ENCODE results near the gene GALC. TPM values are rescaled to one million over a fixed set of nuclear protein-coding genes. Genes with fewer than 3 reads are reported as not detected.

The GALC gene
- total and polyA plus RNA-seq, 9 of the 15 experiments (the other 6 are each of a cell fraction or from before 2014, with no cell fraction given), result 1.6 to 15.0 (median 7.3) TPM

GRCh38 chr14:87935886-87936285, 57.1 kb downstream of the GALC start:
- Histone ChIP-seq H3K9me3 (replicated peaks; ENCODE audit: control insufficient read depth, insufficient read depth, low read depth, low read length) (no peaks in the 10 kb centered on the region), H3K36me3 (ENCODE audit: control insufficient read depth, insufficient read depth, low read length) (0 out of 3 replicates have a peak, but pooled peaks cover 4% of the 10 kb centered on the region), H3K9ac (ENCODE audit: insufficient read depth in 1 of 2, low read depth in 2 of 2, low read length in 2 of 2) (no peak overlapping the region), H3K9me1 (ENCODE audit: control insufficient read depth, insufficient read depth, low read length) (no peaks in the 10 kb centered on the region), H3K4me3 (no peak overlapping the region), H3K4me2 (ENCODE audit: insufficient read depth, low read length) (no peak overlapping the region), H3K27me3 (ENCODE audit: control insufficient read depth in 2 of 2, insufficient read depth in 2 of 2, low read length in 2 of 2) (no peaks in the 10 kb centered on the region), H3K27ac (ENCODE audit: extremely low read depth, low read depth, low read length) (no peak overlapping the region), H2AFZ (ENCODE audit: low read depth, low read length) (no peak overlapping the region), H4K20me1 (replicated peaks; ENCODE audit: control insufficient read depth, insufficient read depth, low read length) (no peaks in the 10 kb centered on the region), H3K4me1 (replicated peaks in 1 of 2; ENCODE audit: control insufficient read depth in 2 of 2, insufficient read depth in 2 of 2, low read length in 2 of 2) (no peaks in the 10 kb centered on the region), H3K79me2 (ENCODE audit: control insufficient read depth, insufficient read depth, low read length) (no peaks in the 10 kb centered on the region)
- ChIA-PET CTCF (ENCODE audit: low intra/inter-chr PET ratio) (no interaction called here), POLR2A (interaction anchor here (1.1 kb wide), 1 partner anchor 11 kb away, joined by 3 read pairs; no protein-coding TSS in a partner anchor)
- in situ Hi-C loops (cut with MboI), result no loop called here
- BruUV-seq (replicated peaks), result no TSS peak
- TF ChIP-seq E2F5 (CRISPR knock-in tag; IDR thresholded peaks at IDR 0.05) (no peak), MITF (IDR thresholded peaks at IDR 0.05) (no peak)
- no peak for ATAC-seq
- no peak for FAIRE-seq
- intact Hi-C loops (cut with micrococcal nuclease), result no loop called here
- 13% methylated on average over 1 of the region's 1 CpG for WGBS (ENCODE audit: insufficient coverage, low coverage, missing lambda C conversion rate)
- no peak for DNase-seq (ENCODE audit: extremely low read depth in 1 of 4, low spot score in 3 of 4)
